ENCODE measurements around the gene BAZ2B.

Gene BAZ2B

GRCh38 chr2:159584796-159585195 lies 31.6 kb downstream of the BAZ2B start:
- no peak overlapping the region for H3K4me3 ChIP-seq (ENCODE audit: low read depth, low read length)
- TF ChIP-seq, protein P1, sequence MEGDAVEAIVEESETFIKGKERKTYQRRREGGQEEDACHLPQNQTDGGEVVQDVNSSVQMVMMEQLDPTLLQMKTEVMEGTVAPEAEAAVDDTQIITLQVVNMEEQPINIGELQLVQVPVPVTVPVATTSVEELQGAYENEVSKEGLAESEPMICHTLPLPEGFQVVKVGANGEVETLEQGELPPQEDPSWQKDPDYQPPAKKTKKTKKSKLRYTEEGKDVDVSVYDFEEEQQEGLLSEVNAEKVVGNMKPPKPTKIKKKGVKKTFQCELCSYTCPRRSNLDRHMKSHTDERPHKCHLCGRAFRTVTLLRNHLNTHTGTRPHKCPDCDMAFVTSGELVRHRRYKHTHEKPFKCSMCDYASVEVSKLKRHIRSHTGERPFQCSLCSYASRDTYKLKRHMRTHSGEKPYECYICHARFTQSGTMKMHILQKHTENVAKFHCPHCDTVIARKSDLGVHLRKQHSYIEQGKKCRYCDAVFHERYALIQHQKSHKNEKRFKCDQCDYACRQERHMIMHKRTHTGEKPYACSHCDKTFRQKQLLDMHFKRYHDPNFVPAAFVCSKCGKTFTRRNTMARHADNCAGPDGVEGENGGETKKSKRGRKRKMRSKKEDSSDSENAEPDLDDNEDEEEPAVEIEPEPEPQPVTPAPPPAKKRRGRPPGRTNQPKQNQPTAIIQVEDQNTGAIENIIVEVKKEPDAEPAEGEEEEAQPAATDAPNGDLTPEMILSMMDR (IDR thresholded peaks at IDR 0.05; ENCODE audit: borderline replicate concordance, insufficient read depth, low read depth, low read length), result no peak

DNA sequence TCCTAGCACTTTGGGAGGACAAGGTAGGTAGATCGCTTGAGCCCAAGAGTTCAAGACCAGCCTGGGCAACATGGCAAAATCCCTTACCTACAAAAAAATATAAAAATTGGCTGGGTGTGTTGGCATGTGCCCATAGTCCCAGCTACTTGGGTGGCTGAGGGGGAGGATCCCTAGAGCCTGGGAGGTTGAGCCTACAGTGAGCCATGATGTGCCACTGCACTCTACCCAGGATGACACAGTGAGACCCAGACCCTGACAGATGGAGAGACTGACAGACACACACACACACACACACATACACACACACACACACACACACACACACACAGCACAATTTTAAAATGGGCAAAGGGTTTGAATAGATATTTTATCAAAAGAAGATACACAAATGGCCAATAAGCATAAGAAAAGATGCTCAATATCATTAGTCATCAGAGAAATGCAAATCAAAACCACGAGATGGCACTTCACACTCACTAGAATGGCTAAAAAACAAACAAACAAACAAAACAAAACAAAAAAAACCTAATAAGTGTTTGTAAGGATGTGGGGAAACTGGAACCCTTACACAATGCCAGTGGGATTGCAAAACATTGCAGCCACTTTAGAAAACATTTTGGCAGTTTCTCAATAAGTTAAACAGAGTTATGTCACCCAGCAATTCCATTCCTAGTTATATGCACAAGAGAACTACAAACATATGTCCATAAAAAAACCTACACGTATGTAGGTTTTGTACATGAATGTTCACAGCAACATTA lies 42.3 kb downstream of the BAZ2B start:
- TF ChIP-seq, protein P1 (IDR thresholded peaks at IDR 0.05; ENCODE audit: borderline replicate concordance, insufficient read depth, low read depth, low read length), result no peak
- H3K4me3 ChIP-seq (ENCODE audit: low read depth, low read length), result no peak overlapping the region

DNA sequence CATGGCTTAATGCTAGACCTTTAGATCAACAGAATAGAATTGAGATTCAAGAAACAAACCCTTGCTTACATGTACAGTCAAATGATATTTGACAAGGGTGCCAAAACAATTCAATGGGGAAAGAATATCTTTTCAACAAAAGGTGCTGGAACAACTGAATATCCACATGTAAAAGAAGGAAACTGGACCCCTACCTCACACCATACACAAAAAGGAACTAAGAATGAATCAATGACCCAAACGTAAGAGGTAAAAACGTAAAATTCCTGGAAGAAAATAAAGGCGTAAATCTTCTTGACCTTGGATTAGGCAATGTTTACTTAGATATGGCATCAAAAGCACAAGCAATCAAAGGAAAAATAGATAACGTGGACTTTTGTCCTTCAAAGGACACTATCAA lies 43.1 kb downstream of the BAZ2B start:
- no peak overlapping the region for H3K4me3 ChIP-seq (ENCODE audit: low read depth, low read length)
- TF ChIP-seq, protein P1 (IDR thresholded peaks at IDR 0.05; ENCODE audit: borderline replicate concordance, insufficient read depth, low read depth, low read length), result no peak

- TF ChIP-seq, protein P1 (IDR thresholded peaks at IDR 0.05; ENCODE audit: borderline replicate concordance, insufficient read depth, low read depth, low read length), result no peak
- no peak overlapping the region for H3K4me3 ChIP-seq (ENCODE audit: low read depth, low read length)
These were observed 43.9 kb downstream of the BAZ2B start for GRCh38 chr2:159572459-159572858.

DNA sequence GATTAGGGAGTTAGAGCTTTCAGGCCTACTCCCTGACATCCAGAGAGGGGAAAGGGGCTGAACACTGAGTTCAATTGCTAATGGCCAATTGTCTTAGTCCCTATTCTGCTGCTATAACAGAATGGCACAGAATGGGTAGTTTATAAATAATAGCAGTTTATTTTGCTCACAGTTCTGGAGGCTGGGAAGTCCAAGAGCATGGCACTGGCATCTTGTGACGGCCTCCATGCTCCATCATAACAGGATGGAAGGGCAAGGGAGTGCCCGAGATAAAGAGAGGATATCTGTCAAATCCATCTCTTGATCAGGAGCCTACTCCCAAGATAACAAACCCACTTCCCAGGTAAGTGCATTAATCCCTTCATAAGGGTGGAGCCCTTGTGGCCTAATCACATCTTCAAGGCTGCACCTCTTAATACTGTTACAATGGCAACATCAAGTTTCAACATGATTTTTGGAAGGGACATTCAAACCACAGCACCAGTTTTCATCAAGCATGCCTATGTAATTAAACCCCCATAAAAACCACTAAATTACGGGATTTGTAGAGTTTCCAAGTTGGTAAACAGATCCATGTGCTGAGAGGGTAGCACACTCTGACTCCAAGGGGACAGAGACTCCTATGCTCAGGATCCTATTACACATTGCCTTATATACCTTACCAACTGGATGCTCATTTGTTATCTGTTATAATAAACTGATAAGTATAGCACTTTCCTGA lies 44.6 kb downstream of the BAZ2B start:
- TF ChIP-seq, protein P1 (IDR thresholded peaks at IDR 0.05; ENCODE audit: borderline replicate concordance, insufficient read depth, low read depth, low read length), result no peak

DNA sequence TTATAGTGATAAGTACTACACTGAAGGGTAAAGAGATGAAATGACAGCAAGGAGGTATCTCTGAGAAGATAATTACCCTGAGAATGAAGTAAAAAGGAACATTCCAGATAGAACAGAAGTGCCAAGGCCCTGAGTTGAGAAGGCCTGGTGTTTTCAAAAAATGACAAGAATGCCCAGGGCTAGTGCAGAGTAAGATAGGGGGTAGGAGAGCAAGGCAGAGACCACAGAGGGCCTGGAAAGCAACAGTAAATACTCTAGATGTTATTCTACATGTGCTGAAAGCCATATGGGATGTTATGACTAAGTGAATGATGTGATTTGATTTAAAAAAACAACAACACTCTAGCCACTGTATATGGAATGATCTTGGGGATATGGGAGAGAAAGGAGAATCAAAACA lies 52.3 kb downstream of the BAZ2B start:
- TF ChIP-seq, protein P1 (IDR thresholded peaks at IDR 0.05; ENCODE audit: borderline replicate concordance, insufficient read depth, low read depth, low read length), result no peak
- no peak overlapping the region for H3K4me3 ChIP-seq (ENCODE audit: low read depth, low read length)

More for the DNA sequence above, 44.6 kb downstream of the BAZ2B start:
- no peak overlapping the region for H3K4me3 ChIP-seq (ENCODE audit: low read depth, low read length)

DNA sequence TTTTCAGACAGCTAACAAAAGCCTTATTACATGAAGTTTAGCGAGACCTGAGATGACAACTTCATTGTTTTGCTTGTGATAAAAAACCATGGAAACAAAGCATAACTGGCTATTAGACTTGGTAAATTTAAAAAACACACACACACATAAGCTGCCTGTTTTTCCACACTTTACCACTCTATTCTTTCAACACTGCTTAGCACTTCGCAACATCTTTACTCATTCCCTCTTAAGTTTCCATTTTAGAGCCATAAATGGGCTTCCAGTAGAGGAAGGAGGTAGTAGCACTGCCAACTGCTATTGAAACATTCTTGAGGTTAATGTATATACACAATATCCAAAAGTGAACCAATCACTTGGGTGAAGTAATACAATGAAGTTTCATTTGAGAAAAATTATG lies 54.1 kb downstream of the BAZ2B start:
- no peak overlapping the region for H3K4me3 ChIP-seq (ENCODE audit: low read depth, low read length)
- TF ChIP-seq, protein P1 (IDR thresholded peaks at IDR 0.05; ENCODE audit: borderline replicate concordance, insufficient read depth, low read depth, low read length), result no peak
